H1 (cell line): ENCODE measurements around the gene NAP1L1. TPM values are rescaled to one million over a fixed set of nuclear protein-coding genes. Genes with fewer than 3 reads are reported as not detected.

Experiments used
- CTCF ChIA-PET: fragments of 300-600 bp; sonication (Branson Sonifier 250); formaldehyde crosslinking; loops from one replicate; lab custom pipeline; 2021; ENCODE audit not compliant: partially characterized antibody; lab: Charles Lee
- POLR2A ChIA-PET: fragments of 300-600 bp; sonication (Branson Sonifier 250); formaldehyde crosslinking; loops from one replicate; lab custom pipeline; 2021; ENCODE audit warnings: inconsistent platforms; ENCODE audit not compliant: partially characterized antibody; lab: Charles Lee
- DNase-seq, 2 experiments: peaks; one replicate each; pipeline versions ENCODE4 v3.0.0 to v3.0.0-alpha.2; 2010 to 2022; ENCODE audit warnings: low spot score in 2 of 2, low read depth in 1 of 2, mixed read lengths in 1 of 2
- FAIRE-seq: peaks from 2 replicates; lab custom pipeline; 2011; peaks lifted over from hg19 to GRCh38; lab: Jason Lieb, UNC
- H2AFZ ChIP-seq: 2 replicates; pipeline ENCODE4 v1.8.1; 2012; ENCODE audit warnings: low read length, inconsistent platforms
- H2AK5ac ChIP-seq: 2 replicates; pipeline ENCODE4 v1.6.1; 2013; ENCODE audit warnings: low read depth, low read length
- H2BK120ac ChIP-seq: replicated peaks from 2 replicates; pipeline ENCODE3; 2013; ENCODE audit warnings: low read depth, low read length, inconsistent platforms
- H2BK12ac ChIP-seq: 2 replicates; pipeline ENCODE4 v1.6.1; 2013; ENCODE audit warnings: low read depth, low read length
- H2BK15ac ChIP-seq: 2 replicates; pipeline ENCODE4 v1.6.1; 2013; ENCODE audit warnings: low read length
- H2BK20ac ChIP-seq: 2 replicates; pipeline ENCODE4 v1.6.1; 2013; ENCODE audit warnings: low read length
- H2BK5ac ChIP-seq: 2 replicates; pipeline ENCODE4 v1.6.1; 2013; ENCODE audit warnings: low read depth, low read length
- H3K14ac ChIP-seq: 2 replicates; pipeline ENCODE4 v1.6.1; 2013; ENCODE audit warnings: inconsistent platforms; ENCODE audit not compliant: insufficient read length
- H3K18ac ChIP-seq: 2 replicates; pipeline ENCODE4 v1.6.1; 2013; ENCODE audit warnings: low read length; ENCODE audit errors: extremely low read depth
- H3K23ac ChIP-seq: 2 replicates; pipeline ENCODE4 v1.6.1; 2013; ENCODE audit warnings: inconsistent platforms; ENCODE audit not compliant: insufficient read length
- H3K23me2 ChIP-seq: 2 replicates; pipeline ENCODE4 v1.6.1; 2013; ENCODE audit warnings: low read depth, low read length
- H3K27ac ChIP-seq: 2 replicates; pipeline ENCODE4 v1.6.1; 2011; ENCODE audit warnings: low read depth, low read length, inconsistent platforms
- H3K27me3 ChIP-seq, 4 experiments: replicated peaks in 1 of 4; 1 replicate in 1 of 4; 2 replicates in 3 of 4; pipeline versions ENCODE4 v1.6.1 to v1.8.1; 2011 to 2013; ENCODE audit warnings: low read length in 3 of 4, mild to moderate bottlenecking in 3 of 4, inconsistent platforms in 2 of 4, mixed read lengths in 2 of 4, moderate library complexity in 1 of 4; ENCODE audit not compliant: control insufficient read depth in 3 of 4, insufficient read depth in 3 of 4; ENCODE audit errors: extremely low read depth in 1 of 4
- H3K36me3 ChIP-seq, 4 experiments: 2 replicates each; pipeline versions ENCODE4 v1.6.1 to v1.8.1; 2011 to 2013; ENCODE audit warnings: mild to moderate bottlenecking in 4 of 4, low read length in 3 of 4, moderate library complexity in 2 of 4, control low read depth in 1 of 4, inconsistent platforms in 1 of 4; ENCODE audit not compliant: insufficient read depth in 4 of 4, control insufficient read depth in 2 of 4
- H3K4ac ChIP-seq: replicated peaks from 2 replicates; pipeline ENCODE3; 2013; ENCODE audit warnings: low read length, low read depth, mixed read lengths, inconsistent platforms; ENCODE audit not compliant: insufficient read length
- H3K4me1 ChIP-seq, 4 experiments: replicated peaks in 1 of 4; 1 replicate in 1 of 4; 2 replicates in 3 of 4; pipeline versions ENCODE4 v1.6.1 to v1.8.1; 2011 to 2013; ENCODE audit warnings: low read length in 3 of 4, inconsistent platforms in 2 of 4, mixed read lengths in 1 of 4; ENCODE audit not compliant: insufficient read depth in 4 of 4, control insufficient read depth in 3 of 4
- H3K4me2 ChIP-seq, 2 experiments: 2 replicates each; pipeline versions ENCODE4 v1.6.1 to v1.8.1; 2011 to 2013; ENCODE audit warnings: low read depth in 2 of 2, low read length in 2 of 2, control low read depth in 1 of 2, inconsistent platforms in 1 of 2, mild to moderate bottlenecking in 1 of 2; ENCODE audit not compliant: insufficient read depth in 1 of 2
- H3K4me3 ChIP-seq, 4 experiments: fragments of 200-600, 300-600 bp in 1 of 4; sonication (generic), shearing (Covaris generic), sonication (Bioruptor Twin) in 1 of 4; 2 replicates each; pipeline versions ENCODE4 v1.5.1 to v1.8.1; 2011 to 2016; ENCODE audit warnings: low read length in 4 of 4, low read depth in 3 of 4, control low read depth in 2 of 4, inconsistent platforms in 2 of 4, mild to moderate bottlenecking in 2 of 4, mixed read lengths in 1 of 4, moderate library complexity in 1 of 4; ENCODE audit not compliant: insufficient read depth in 2 of 4; ENCODE audit errors: extremely low read depth in 1 of 4
- H3K56ac ChIP-seq: replicated peaks from 2 replicates; pipeline ENCODE3; 2013; ENCODE audit warnings: low read depth, mild to moderate bottlenecking, mixed read lengths, low read length, inconsistent platforms; ENCODE audit not compliant: insufficient read length
- H3K79me1 ChIP-seq: 2 replicates; pipeline ENCODE4 v1.6.1; 2013; ENCODE audit warnings: low read depth, low read length, control low read depth
- H3K79me2 ChIP-seq, 2 experiments: 2 replicates each; pipeline versions ENCODE4 v1.6.1 to v1.8.1; 2012 to 2013; ENCODE audit warnings: low read length in 2 of 2, mild to moderate bottlenecking in 2 of 2, inconsistent platforms in 1 of 2; ENCODE audit not compliant: insufficient read depth in 2 of 2, control insufficient read depth in 1 of 2
- H3K9ac ChIP-seq, 4 experiments: replicated peaks in 1 of 4; 1 replicate in 1 of 4; 2 replicates in 3 of 4; pipeline versions ENCODE4 v1.6.1 to v1.8.1; 2011 to 2013; ENCODE audit warnings: low read depth in 3 of 4, low read length in 3 of 4, control low read depth in 2 of 4, mild to moderate bottlenecking in 2 of 4, moderate library complexity in 2 of 4, inconsistent platforms in 1 of 4; ENCODE audit errors: extremely low read depth in 1 of 4
- H3K9me3 ChIP-seq, 2 experiments: 2 replicates each; pipeline versions ENCODE4 v1.6.1 to v1.8.1; 2012 to 2013; ENCODE audit warnings: mild to moderate bottlenecking in 2 of 2, moderate library complexity in 2 of 2, control low read depth in 1 of 2, inconsistent platforms in 1 of 2, low read depth in 1 of 2, low read length in 1 of 2, mixed read lengths in 1 of 2; ENCODE audit not compliant: insufficient read depth in 2 of 2
- H4K20me1 ChIP-seq, 2 experiments: replicated peaks in 1 of 2; 2 replicates each; pipeline versions ENCODE3 to v1.8.1; 2011 to 2013; ENCODE audit warnings: inconsistent platforms in 2 of 2, low read length in 2 of 2, mild to moderate bottlenecking in 1 of 2; ENCODE audit not compliant: insufficient read depth in 2 of 2, control insufficient read depth in 1 of 2
- H4K5ac ChIP-seq: 2 replicates; pipeline ENCODE4 v1.6.1; 2013; ENCODE audit warnings: low read length, low read depth, mixed read lengths, inconsistent platforms; ENCODE audit not compliant: insufficient read length
- H4K8ac ChIP-seq: 2 replicates; pipeline ENCODE4 v1.8.0; 2013; ENCODE audit warnings: mild to moderate bottlenecking, moderate library complexity, low read length, inconsistent platforms; ENCODE audit not compliant: insufficient read depth; ENCODE audit errors: extremely low read depth
- H4K91ac ChIP-seq: replicated peaks from 2 replicates; pipeline ENCODE3; 2013; ENCODE audit warnings: low read length, mixed read lengths, inconsistent platforms; ENCODE audit not compliant: insufficient read length
- CEBPB ChIP-seq: IDR thresholded peaks from 2 replicates; pipeline ENCODE4 v1.6.1; 2012; ENCODE audit warnings: low read depth, low read length
- RBBP5 ChIP-seq: IDR thresholded peaks from 2 replicates; pipeline ENCODE4 v1.7.1; 2012; ENCODE audit warnings: low read depth, mild to moderate bottlenecking, inconsistent platforms, low read length, moderate library complexity, borderline replicate concordance
- WGBS, 2 experiments: shearing (Covaris generic) in 1 of 2; methylation state at CpG; one replicate each; pipeline versions ENCODE4 v1.1.6 to v1.1.7; 2013 to 2015; ENCODE audit warnings: low lambda C conversion rate in 2 of 2, mixed read lengths in 2 of 2, inconsistent platforms in 1 of 2, low coverage in 1 of 2, missing lambda C conversion rate in 1 of 2; ENCODE audit not compliant: insufficient replicate concordance in 2 of 2, insufficient coverage in 1 of 2, insufficient read length in 1 of 2; ENCODE audit errors: extremely low coverage in 1 of 2, missing lambda C conversion rate in 1 of 2; 5-methylcytosine and 5-hydroxymethylcytosine counted together
- polyA plus RNA-seq, 7 experiments: library from polyadenylated mRNA; depleted of rRNA in 3 of 7; stranded (reverse) in 5 of 7; unstranded in 2 of 7; fragments of >200 nt in 5 of 7; fragments of 200-250 nt in 2 of 7; gene quantifications; 1 replicate in 5 of 7; 2 replicates in 1 of 7; 4 replicates in 1 of 7; pipeline versions ENCODE4 v1.2.1 to v1.2.3, GENCODE V29; 2011 to 2013; ENCODE audit warnings: missing spikeins in 2 of 7, mixed read lengths in 2 of 7
- total RNA-seq: library from RNA; stranded (reverse); fragmentation: NEBNext Ultra II Directional; extraction: Animal tissue kit (Norgen Biotek cat#: 25700); gene quantifications from 2 replicates; pipeline ENCODE4 v1.2.1, GENCODE V29; 2021

Gene NAP1L1
- total and polyA plus RNA-seq, 2 of the 8 experiments (the other 6 are each of a cell fraction or from before 2014, with no cell fraction given): 202 to 1,159 TPM

DNA sequence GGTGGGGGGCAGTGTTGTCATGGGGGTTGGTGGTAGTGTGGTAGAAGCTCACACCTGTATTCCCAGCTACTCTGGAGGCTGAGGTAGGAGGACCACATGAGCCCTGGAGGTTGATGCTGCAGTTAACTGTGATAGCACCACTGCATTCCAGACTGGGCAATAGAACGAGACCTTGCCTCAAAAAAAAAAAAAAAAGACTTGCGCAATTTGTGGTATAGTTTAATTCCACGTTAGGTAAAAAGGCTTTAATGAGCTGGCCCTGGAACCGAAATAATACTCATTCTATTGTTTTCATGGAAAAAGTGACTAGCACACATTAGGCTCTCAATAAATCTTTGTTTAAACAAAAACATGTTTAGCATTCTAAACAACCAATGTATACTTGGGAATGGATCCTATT, 25.4 kb upstream of the NAP1L1 start:
- Histone ChIP-seq H3K56ac (no peak overlapping the region), H3K23me2 (no peaks in the 10 kb centered on the region), H3K18ac (no peak overlapping the region), H4K8ac (no peak overlapping the region), H3K79me2 (no peaks in the 10 kb centered on the region), H4K91ac (no peak overlapping the region), H2BK120ac (no peak overlapping the region), H3K9ac (no peak overlapping the region), H2BK12ac (no peak overlapping the region), H3K27me3 (no peaks in the 10 kb centered on the region), H3K4ac (no peak overlapping the region), H3K4me1 (no peaks in the 10 kb centered on the region), H3K79me1 (no peaks in the 10 kb centered on the region), H3K23ac (no peak overlapping the region), H3K4me2 (no peak overlapping the region), H2BK20ac (no peak overlapping the region), H4K5ac (no peak overlapping the region), H4K20me1 (no peaks in the 10 kb centered on the region), H2AFZ (no peak overlapping the region)
- ChIA-PET CTCF (interaction anchor here (0.8 kb wide), 3 partner anchors 21 to 105 kb away, joined by 3 to 6 read pairs (median 5); no protein-coding TSS in a partner anchor), POLR2A (interaction anchor here (1.0 kb wide), 1 partner anchor 26 kb away, joined by 4 read pairs; the partner anchor contains the start of gene NAP1L1)
- 94% methylated on average over 4 of the region's 4 CpGs; no CpG with 5 or more reads in 1 of the 2 experiments for WGBS, 2 experiments
- TF ChIP-seq RBBP5: no peak
- peak; percentile 31; the same call in 1 of the 2 replicates for TF ChIP-seq CEBPB
- TF ChIP-seq, all 59 proteins: peak for 1
- H3K14ac ChIP-seq: no peak overlapping the region
- H3K9me3 ChIP-seq: no peaks in the 10 kb centered on the region
- H2BK15ac ChIP-seq: no peak overlapping the region
- H3K27ac ChIP-seq: no peak overlapping the region
- DNase-seq (no peak), FAIRE-seq (no peak)
- H3K36me3 ChIP-seq: no peaks in the 10 kb centered on the region
- H2BK5ac ChIP-seq: no peak overlapping the region
- H2AK5ac ChIP-seq: no peak overlapping the region
- no peak overlapping the region for H3K4me3 ChIP-seq
